ENCODE measurements around the gene SOCS6. TPM values are rescaled to one million over a fixed set of nuclear protein-coding genes. Genes with fewer than 3 reads are reported as not detected.

The SOCS6 gene
- total and polyA plus RNA-seq, 2 donors (not counting 3 experiments of a cell fraction or from before 2014, with no cell fraction given): 8.6 to 15.0 TPM

DNA sequence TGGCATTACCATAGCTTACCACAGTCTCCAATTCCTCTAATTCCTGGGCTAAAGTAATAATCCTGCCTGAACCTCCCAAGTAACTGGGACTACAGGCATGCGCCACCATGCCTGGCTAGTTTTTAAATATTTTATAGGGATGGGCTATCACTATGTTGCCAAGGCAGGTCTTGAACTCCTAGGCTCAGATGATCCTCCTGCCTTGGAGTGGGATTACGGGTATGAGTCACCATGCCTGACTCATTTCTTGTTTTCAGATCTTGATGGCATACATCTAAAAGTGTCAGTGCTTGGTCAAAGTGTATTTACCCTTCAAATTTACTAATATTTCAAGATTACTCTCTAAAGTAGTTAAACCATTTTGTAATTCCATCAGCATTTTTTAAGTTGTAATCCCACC is 9.4 kb upstream of the SOCS6 start:
- no peaks in the 10 kb centered on the region for H3K4me1 ChIP-seq (ENCODE audit: control insufficient read depth, extremely low read depth, insufficient read depth, low read length)
- no peak overlapping the region for H3K4me2 ChIP-seq (ENCODE audit: insufficient read depth, low read length)
- intact Hi-C loops (cut with micrococcal nuclease) (no loop called here), dilution Hi-C loops (cut with MboI; ENCODE audit: extremely low pct_ligation_motif_present, low sequenced_read_pairs) (no loop called here)
- H3K27ac ChIP-seq (ENCODE audit: insufficient read depth, low read depth, low read length): no peak overlapping the region
- BruUV-seq (replicated peaks): no TSS peak
- no peak for DNase-seq (ENCODE audit: low read depth, low spot score)
- no peaks in the 10 kb centered on the region for H3K36me3 ChIP-seq (ENCODE audit: control insufficient read depth in 2 of 2, extremely low read depth in 1 of 2, insufficient read depth in 2 of 2, low read length in 2 of 2)
- H4K20me1 ChIP-seq (replicated peaks; ENCODE audit: control insufficient read depth, extremely low read depth, insufficient read depth, low read length): no peaks in the 10 kb centered on the region
- H3K4me3 ChIP-seq (replicated peaks in 1 of 3; ENCODE audit: insufficient read depth in 1 of 3, low read depth in 1 of 3, low read length in 3 of 3): no peak overlapping the region
- H2AFZ ChIP-seq (ENCODE audit: low read depth, low read length): no peak overlapping the region
- H3K9me3 ChIP-seq (replicated peaks; ENCODE audit: control insufficient read depth, insufficient read depth, low read length): peaks cover 2% of the 10 kb centered on the region
- no peaks in the 10 kb centered on the region for H3K27me3 ChIP-seq (ENCODE audit: control insufficient read depth in 2 of 2, insufficient read depth in 2 of 2, low read length in 2 of 2)
- no peak for TF ChIP-seq EZH2 (IDR thresholded peaks at IDR 0.05; ENCODE audit: borderline replicate concordance, low read depth, low read length, severe bottlenecking)
- TF ChIP-seq JUN (IDR thresholded peaks at IDR 0.05; ENCODE audit: borderline replicate concordance, insufficient read depth, insufficient read length, low read depth): peak; percentile 44
- ChIA-PET CTCF (no interaction called here), POLR2A (no interaction called here)
- H3K9me1 ChIP-seq (replicated peaks; ENCODE audit: control insufficient read depth, extremely low read depth, insufficient read depth, low read length): no peaks in the 10 kb centered on the region
- H3K79me2 ChIP-seq (ENCODE audit: control insufficient read depth, insufficient read depth, low read length): no peaks in the 10 kb centered on the region
- H3K9ac ChIP-seq (replicated peaks; ENCODE audit: extremely low read depth, insufficient read depth, low read length): no peak overlapping the region
- no peak for FAIRE-seq

- Histone ChIP-seq H3K79me2 (ENCODE audit: control insufficient read depth, insufficient read depth, low read length) (no peaks in the 10 kb centered on the region), H4K20me1 (replicated peaks; ENCODE audit: control insufficient read depth, extremely low read depth, insufficient read depth, low read length) (no peaks in the 10 kb centered on the region), H2AFZ (ENCODE audit: low read depth, low read length) (no peak overlapping the region), H3K4me2 (ENCODE audit: insufficient read depth, low read length) (no peak overlapping the region), H3K4me1 (ENCODE audit: control insufficient read depth, extremely low read depth, insufficient read depth, low read length) (no peaks in the 10 kb centered on the region), H3K27ac (ENCODE audit: insufficient read depth, low read depth, low read length) (peak overlapping the region; percentile 47), H3K9me3 (replicated peaks; ENCODE audit: control insufficient read depth, insufficient read depth, low read length) (peaks cover 2% of the 10 kb centered on the region), H3K27me3 (ENCODE audit: control insufficient read depth in 2 of 2, insufficient read depth in 2 of 2, low read length in 2 of 2) (no peaks in the 10 kb centered on the region), H3K9ac (replicated peaks; ENCODE audit: extremely low read depth, insufficient read depth, low read length) (no peak overlapping the region), H3K36me3 (ENCODE audit: control insufficient read depth in 2 of 2, extremely low read depth in 1 of 2, insufficient read depth in 2 of 2, low read length in 2 of 2) (no peaks in the 10 kb centered on the region), H3K9me1 (replicated peaks; ENCODE audit: control insufficient read depth, extremely low read depth, insufficient read depth, low read length) (no peaks in the 10 kb centered on the region), H3K4me3 (replicated peaks in 1 of 3; ENCODE audit: insufficient read depth in 1 of 3, low read depth in 1 of 3, low read length in 3 of 3) (no peak overlapping the region)
- intact Hi-C loops (cut with micrococcal nuclease): no loop called here
- TF ChIP-seq POLR2AphosphoS5 (IDR thresholded peaks at IDR 0.05; ENCODE audit: insufficient read depth, low read depth, low read length): no peak
- peak; percentile 49 for TF ChIP-seq FOS (IDR thresholded peaks at IDR 0.05; ENCODE audit: borderline replicate concordance, insufficient read depth, low read length)
- no peak for TF ChIP-seq JUN (IDR thresholded peaks at IDR 0.05; ENCODE audit: borderline replicate concordance, insufficient read depth, insufficient read length, low read depth)
- no peak for TF ChIP-seq MYC (IDR thresholded peaks at IDR 0.05; ENCODE audit: low read depth, low read length)
- peak; percentile 73 for TF ChIP-seq GATA2 (IDR thresholded peaks at IDR 0.05; ENCODE audit: insufficient read depth, insufficient read length, low read depth, low read length)
- peak; percentile 76 for FAIRE-seq
- ChIA-PET POLR2A (no interaction called here), CTCF (no interaction called here)
- peak; percentile 48 for DNase-seq (ENCODE audit: low read depth, low spot score)
- BruUV-seq (replicated peaks): no TSS peak
- dilution Hi-C loops (cut with MboI; ENCODE audit: extremely low pct_ligation_motif_present, low sequenced_read_pairs): no loop called here
These were observed 8.6 kb upstream of the SOCS6 start for GRCh38 chr18:70280007-70280925.

All from endothelial cell of umbilical vein (primary cell).